ENCODE results near the gene CDCA3. TPM values are rescaled to one million over a fixed set of nuclear protein-coding genes. Genes with fewer than 3 reads are reported as not detected.
"Not testable (repeated sequence)": the region's sequence is repeated elsewhere in the genome, so short reads cannot be mapped to it uniquely, and the experiment has no call there.

Gene CDCA3
- polyA plus RNA-seq (2013), result 2.5 TPM

DNA sequence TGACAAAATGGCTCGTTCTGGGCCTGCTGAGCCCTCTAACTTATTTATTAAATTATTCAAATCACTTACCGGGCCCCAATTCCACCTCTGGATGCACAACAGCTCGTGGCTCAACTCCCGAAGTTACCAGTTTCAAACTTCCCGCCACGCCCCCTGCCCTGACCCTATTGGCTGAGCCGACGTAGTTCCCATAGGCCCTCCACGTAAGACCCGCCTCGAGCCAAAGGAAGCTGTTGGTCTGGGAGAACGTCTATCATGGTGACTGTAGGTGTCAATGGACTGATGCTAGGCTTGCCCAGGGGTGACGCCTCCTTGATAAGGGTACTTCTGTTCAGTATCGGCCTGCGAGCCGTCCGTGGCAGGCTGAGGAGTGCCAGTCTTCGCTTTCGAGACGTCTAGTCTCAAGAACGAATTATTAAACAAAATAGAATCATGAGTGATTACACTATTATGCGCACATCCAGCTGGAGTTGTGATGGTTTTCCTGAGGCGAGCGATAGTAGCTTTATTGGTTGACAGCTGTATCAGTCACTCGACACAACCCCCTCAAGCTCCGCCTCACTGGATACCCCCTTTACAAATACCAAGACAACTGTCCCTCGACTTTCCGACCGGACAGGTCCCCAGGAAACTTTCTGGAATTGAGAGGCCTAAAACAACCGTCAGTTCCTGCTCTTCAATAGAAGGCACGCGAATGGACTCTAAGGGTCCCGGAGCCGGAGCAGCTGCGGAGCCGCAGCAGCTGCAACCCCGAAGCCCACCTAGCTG, at the start of gene CDCA3:
Gene CDCA3 (minus strand): TSS at position 134 of the 768 bp plus-strand sequence. CDS start 334 bp downstream, outside the sequence.
- Histone ChIP-seq H3K4me1 (ENCODE audit: control extremely low read depth in 1 of 4, control insufficient read depth in 4 of 4, insufficient read depth in 4 of 4, low read length in 3 of 4) (peaks cover 5 to 42% (median 33%) of the 10 kb centered on the region in 4 experiments), H3K36me3 (ENCODE audit: control insufficient read depth in 4 of 4, insufficient read depth in 4 of 4, low read length in 3 of 4) (peaks cover 6 to 57% (median 32%) of the 10 kb centered on the region in 4 experiments), H3K27ac (ENCODE audit: insufficient read depth in 1 of 2, low read depth in 1 of 2, low read length in 2 of 2, poor library complexity in 1 of 2, severe bottlenecking in 2 of 2) (peak within 1 kb of the TSS; percentile 80 to 89), H3K4me3 (ENCODE audit: control insufficient read depth in 1 of 7, extremely low read depth in 1 of 7, insufficient read depth in 4 of 7, low read depth in 2 of 7, low read length in 6 of 7) (peak within 1 kb of the TSS; percentile 82 to 99 (median 90)), H3K9me3 (ENCODE audit: control extremely low read depth in 1 of 5, control insufficient read depth in 4 of 5, insufficient read depth in 2 of 5, low read depth in 1 of 5, low read length in 4 of 5) (no peaks in the 10 kb centered on the region), H3K27me3 (replicated peaks in 2 of 5; ENCODE audit: control insufficient read depth in 4 of 5, insufficient read depth in 5 of 5, low read length in 4 of 5) (no peaks in the 10 kb centered on the region)
- peak; percentile 97 to 99 (median 99) for DNase-seq
- WGBS (ENCODE audit: insufficient coverage), result under 1% methylated on average over 32 of the region's 37 CpGs
- CTCF ChIA-PET, result interaction anchor here (0.6 to 6.8 kb wide), 11 partner anchors 8 to 97 kb away, joined by 3 to 85 read pairs (median 4); partner anchors contain the start of genes C12orf57, RNU7-1, SPSB2 and TPI1
- POLR2A ChIA-PET, result interaction anchor here (0.7 to 2.2 kb wide), 8 partner anchors 16 to 162 kb away, joined by 3 to 14 read pairs (median 6); partner anchors contain the start of genes C12orf57, MLF2, RNU7-1 and SPSB2

DNA sequence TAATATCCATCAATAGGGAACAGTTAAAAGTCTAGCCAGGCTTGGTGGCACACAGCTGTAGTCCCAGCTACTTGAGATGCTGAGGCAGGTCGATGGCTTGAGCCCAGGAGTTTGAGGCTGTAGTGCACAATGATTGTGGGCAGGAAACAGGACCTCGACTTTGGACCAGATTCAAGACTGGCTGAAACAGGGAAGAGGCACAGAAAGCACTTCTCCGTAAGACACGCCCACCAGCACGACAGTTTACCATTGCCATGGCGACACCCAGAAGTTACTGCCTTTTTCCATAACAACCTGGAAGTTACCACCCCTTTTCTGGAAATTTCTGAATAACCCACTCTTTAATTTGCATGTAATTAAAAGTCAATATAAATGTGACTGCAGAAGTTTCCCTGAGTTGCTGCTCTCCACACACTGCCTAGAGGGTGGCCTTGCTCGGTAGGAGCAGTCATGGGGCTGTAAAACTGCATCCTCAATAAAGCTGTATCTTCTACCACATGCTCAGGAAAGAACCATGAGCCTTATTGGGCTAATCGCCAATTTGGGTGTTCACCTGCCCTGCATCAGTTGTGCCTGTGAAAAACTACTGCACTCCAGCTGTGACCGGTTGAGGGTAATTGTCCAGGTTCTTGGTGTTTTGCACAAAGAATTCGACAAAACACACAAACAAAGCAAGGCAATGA, 48.9 kb upstream of the CDCA3 start:
- ChIA-PET CTCF (interaction anchor here (1.2 to 2.4 kb wide), 5 partner anchors 9 to 31 kb away, joined by 4 to 11 read pairs (median 7); no protein-coding TSS in a partner anchor), POLR2A (interaction anchor here (0.7 kb wide), 1 partner anchor 8 kb away, joined by 3 read pairs; no protein-coding TSS in a partner anchor)
- DNase-seq, result peak; percentile 82 to 91 (median 90)
- peak overlapping the region in 1 of 2 experiments; percentile 55 for H3K27ac ChIP-seq (ENCODE audit: insufficient read depth in 1 of 2, low read depth in 1 of 2, low read length in 2 of 2, poor library complexity in 1 of 2, severe bottlenecking in 2 of 2)
- H3K36me3 ChIP-seq (ENCODE audit: control insufficient read depth in 4 of 4, insufficient read depth in 4 of 4, low read length in 3 of 4), result no peaks in the 10 kb centered on the region
- no peak overlapping the region for H3K4me3 ChIP-seq (ENCODE audit: control insufficient read depth in 1 of 7, extremely low read depth in 1 of 7, insufficient read depth in 4 of 7, low read depth in 2 of 7, low read length in 6 of 7)
- WGBS (ENCODE audit: insufficient coverage), result 41% methylated on average over 9 of the region's 10 CpGs
- no peaks in the 10 kb centered on the region for H3K9me3 ChIP-seq (ENCODE audit: control extremely low read depth in 1 of 5, control insufficient read depth in 4 of 5, insufficient read depth in 2 of 5, low read depth in 1 of 5, low read length in 4 of 5)
- no peaks in the 10 kb centered on the region for H3K27me3 ChIP-seq (replicated peaks in 2 of 5; ENCODE audit: control insufficient read depth in 4 of 5, insufficient read depth in 5 of 5, low read length in 4 of 5)
- H3K4me1 ChIP-seq (ENCODE audit: control extremely low read depth in 1 of 4, control insufficient read depth in 4 of 4, insufficient read depth in 4 of 4, low read length in 3 of 4), result peaks cover 16 to 37% (median 32%) of the 10 kb centered on the region in 4 experiments

- Histone ChIP-seq H3K27ac (ENCODE audit: insufficient read depth in 1 of 2, low read depth in 1 of 2, low read length in 2 of 2, poor library complexity in 1 of 2, severe bottlenecking in 2 of 2) (peak overlapping the region in 1 of 2 experiments; percentile 55), H3K4me1 (ENCODE audit: control extremely low read depth in 1 of 4, control insufficient read depth in 4 of 4, insufficient read depth in 4 of 4, low read length in 3 of 4) (peaks cover 13 to 33% (median 28%) of the 10 kb centered on the region in 4 experiments), H3K36me3 (ENCODE audit: control insufficient read depth in 4 of 4, insufficient read depth in 4 of 4, low read length in 3 of 4) (no peaks in the 10 kb centered on the region), H3K27me3 (replicated peaks in 2 of 5; ENCODE audit: control insufficient read depth in 4 of 5, insufficient read depth in 5 of 5, low read length in 4 of 5) (no peaks in the 10 kb centered on the region), H3K4me3 (ENCODE audit: control insufficient read depth in 1 of 7, extremely low read depth in 1 of 7, insufficient read depth in 4 of 7, low read depth in 2 of 7, low read length in 6 of 7) (no peak overlapping the region), H3K9me3 (ENCODE audit: control extremely low read depth in 1 of 5, control insufficient read depth in 4 of 5, insufficient read depth in 2 of 5, low read depth in 1 of 5, low read length in 4 of 5) (no peaks in the 10 kb centered on the region)
- POLR2A ChIA-PET, result no interaction called here
- CTCF ChIA-PET, result interaction anchor here (1.0 to 2.4 kb wide), 5 partner anchors 8 to 31 kb away, joined by 3 to 11 read pairs (median 5); no protein-coding TSS in a partner anchor
- WGBS (ENCODE audit: insufficient coverage), result 61% methylated on average over 3 of the region's 5 CpGs
- no peak for DNase-seq
Measured at GRCh38 chr12:6899427-6899826, 48.3 kb upstream of the CDCA3 start.

GRCh38 chr12:6896846-6897435, 45.9 kb upstream of the CDCA3 start:
- no peak overlapping the region for H3K4me3 ChIP-seq (ENCODE audit: control insufficient read depth in 1 of 7, extremely low read depth in 1 of 7, insufficient read depth in 4 of 7, low read depth in 2 of 7, low read length in 6 of 7)
- no peaks in the 10 kb centered on the region for H3K9me3 ChIP-seq (ENCODE audit: control extremely low read depth in 1 of 5, control insufficient read depth in 4 of 5, insufficient read depth in 2 of 5, low read depth in 1 of 5, low read length in 4 of 5)
- ChIA-PET POLR2A (no interaction called here), CTCF (interaction anchor here (1.4 to 1.9 kb wide), 3 partner anchors 25 to 28 kb away, joined by 4 to 7 read pairs (median 4); partner anchors contain the start of gene SPSB2)
- no peaks in the 10 kb centered on the region for H3K36me3 ChIP-seq (ENCODE audit: control insufficient read depth in 4 of 4, insufficient read depth in 4 of 4, low read length in 3 of 4)
- no peak for DNase-seq
- WGBS (ENCODE audit: insufficient coverage), result 98% methylated on average over 4 of the region's 6 CpGs
- no peaks in the 10 kb centered on the region for H3K27me3 ChIP-seq (replicated peaks in 2 of 5; ENCODE audit: control insufficient read depth in 4 of 5, insufficient read depth in 5 of 5, low read length in 4 of 5)
- peaks cover 2 to 17% (median 15%) of the 10 kb centered on the region in 4 experiments for H3K4me1 ChIP-seq (ENCODE audit: control extremely low read depth in 1 of 4, control insufficient read depth in 4 of 4, insufficient read depth in 4 of 4, low read length in 3 of 4)
- H3K27ac ChIP-seq (ENCODE audit: insufficient read depth in 1 of 2, low read depth in 1 of 2, low read length in 2 of 2, poor library complexity in 1 of 2, severe bottlenecking in 2 of 2), result no peak overlapping the region

DNA sequence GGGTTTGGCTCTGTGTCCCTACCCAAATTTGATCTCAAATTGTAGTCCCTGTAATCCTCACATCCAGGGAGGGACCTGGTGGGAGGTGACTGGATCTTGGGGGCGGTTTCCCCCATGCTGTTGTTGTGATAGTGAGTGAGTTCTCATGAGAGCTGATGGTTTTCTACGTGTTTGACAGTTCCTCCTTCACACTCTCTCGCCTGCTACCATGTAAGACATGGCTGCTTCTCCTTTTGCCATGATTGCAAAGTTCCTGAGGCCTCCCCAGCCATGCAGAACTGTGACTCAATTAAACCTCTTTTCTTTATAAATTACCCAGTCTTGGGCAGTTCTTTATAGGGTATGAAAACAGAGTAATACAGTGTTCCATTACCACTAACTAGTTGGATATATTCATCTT, 43.2 kb upstream of the CDCA3 start:
- Histone ChIP-seq H3K4me3 (ENCODE audit: control insufficient read depth in 1 of 7, extremely low read depth in 1 of 7, insufficient read depth in 4 of 7, low read depth in 2 of 7, low read length in 6 of 7) (no peak overlapping the region), H3K9me3 (ENCODE audit: control extremely low read depth in 1 of 5, control insufficient read depth in 4 of 5, insufficient read depth in 2 of 5, low read depth in 1 of 5, low read length in 4 of 5) (no peaks in the 10 kb centered on the region), H3K4me1 (ENCODE audit: control extremely low read depth in 1 of 4, control insufficient read depth in 4 of 4, insufficient read depth in 4 of 4, low read length in 3 of 4) (peaks cover 6 to 21% (median 16%) of the 10 kb centered on the region in 4 experiments), H3K27me3 (replicated peaks in 2 of 5; ENCODE audit: control insufficient read depth in 4 of 5, insufficient read depth in 5 of 5, low read length in 4 of 5) (no peaks in the 10 kb centered on the region), H3K36me3 (ENCODE audit: control insufficient read depth in 4 of 4, insufficient read depth in 4 of 4, low read length in 3 of 4) (no peaks in the 10 kb centered on the region), H3K27ac (ENCODE audit: insufficient read depth in 1 of 2, low read depth in 1 of 2, low read length in 2 of 2, poor library complexity in 1 of 2, severe bottlenecking in 2 of 2) (no peak overlapping the region)
- ChIA-PET CTCF (interaction anchor here (1.0 to 5.2 kb wide), 7 partner anchors 8 to 82 kb away, joined by 3 to 91 read pairs (median 4); partner anchors contain the start of genes LRRC23 and SPSB2), POLR2A (no interaction called here)
- DNase-seq, result no peak
- no CpG with 5 or more reads among the region's 3 CpGs for WGBS (ENCODE audit: insufficient coverage)

GRCh38 chr12:6892683-6893082, 41.6 kb upstream of the CDCA3 start:
- peaks cover 6 to 18% (median 13%) of the 10 kb centered on the region in 4 experiments for H3K4me1 ChIP-seq (ENCODE audit: control extremely low read depth in 1 of 4, control insufficient read depth in 4 of 4, insufficient read depth in 4 of 4, low read length in 3 of 4)
- H3K9me3 ChIP-seq (ENCODE audit: control extremely low read depth in 1 of 5, control insufficient read depth in 4 of 5, insufficient read depth in 2 of 5, low read depth in 1 of 5, low read length in 4 of 5); H3K4me3 ChIP-seq (ENCODE audit: control insufficient read depth in 1 of 7, extremely low read depth in 1 of 7, insufficient read depth in 4 of 7, low read depth in 2 of 7, low read length in 6 of 7); H3K36me3 ChIP-seq (ENCODE audit: control insufficient read depth in 4 of 4, insufficient read depth in 4 of 4, low read length in 3 of 4); H3K27ac ChIP-seq (ENCODE audit: insufficient read depth in 1 of 2, low read depth in 1 of 2, low read length in 2 of 2, poor library complexity in 1 of 2, severe bottlenecking in 2 of 2); DNase-seq; H3K27me3 ChIP-seq (replicated peaks in 2 of 5; ENCODE audit: control insufficient read depth in 4 of 5, insufficient read depth in 5 of 5, low read length in 4 of 5); POLR2A ChIA-PET: not testable (repeated sequence)
- 100% methylated on average over 1 of the region's 3 CpGs for WGBS (ENCODE audit: insufficient coverage)
- CTCF ChIA-PET, result interaction anchor here (1.8 to 5.2 kb wide), 4 partner anchors 11 to 45 kb away, joined by 6 to 91 read pairs (median 16); partner anchors contain the start of genes LRRC23 and SPSB2
